GM11168 (cell line): ENCODE data around the gene KCNAB1.

Source experiments
- in situ Hi-C: fragments of 300-500 bp; cut with MboI; formaldehyde crosslinking; loops from one replicate; pipeline ENCODE4 v1.12.0; 2022; ENCODE audit warnings: low sequenced_read_pairs; ENCODE audit not compliant: unreplicated experiment

The KCNAB1 gene

GRCh38 chr3:156349111-156349510 lies 228.7 kb downstream of the KCNAB1 start:
- in situ Hi-C loops: no loop called here

- in situ Hi-C loops: no loop called here
Observed at GRCh38 chr3:156349978-156350377, 229.6 kb downstream of the KCNAB1 start.

GRCh38 chr3:156350781-156351180 lies 230.4 kb downstream of the KCNAB1 start:
- in situ Hi-C loops: no loop called here

GRCh38 chr3:156351783-156352182 lies 231.4 kb downstream of the KCNAB1 start:
- in situ Hi-C loops: no loop called here

DNA sequence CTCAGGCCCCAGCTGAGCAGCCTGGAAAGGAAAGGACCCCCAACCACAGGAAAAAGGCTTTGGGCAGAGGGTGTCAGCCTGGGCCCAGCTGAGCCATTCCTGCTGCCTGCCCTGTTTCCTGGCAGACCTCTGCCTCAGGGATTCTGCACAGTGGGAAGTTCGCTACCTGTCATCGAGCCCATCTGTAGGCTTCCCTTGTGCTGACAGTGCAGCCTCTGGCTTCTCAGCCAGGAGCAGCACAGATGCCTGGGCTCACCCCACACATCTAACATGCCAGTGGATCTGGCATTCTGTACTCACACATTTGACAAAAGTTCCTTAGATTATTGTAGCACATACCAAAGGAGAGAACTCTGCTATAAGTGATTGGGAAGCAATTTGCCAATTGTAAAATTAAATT lies 232.3 kb downstream of the KCNAB1 start:
- in situ Hi-C loops: no loop called here

DNA sequence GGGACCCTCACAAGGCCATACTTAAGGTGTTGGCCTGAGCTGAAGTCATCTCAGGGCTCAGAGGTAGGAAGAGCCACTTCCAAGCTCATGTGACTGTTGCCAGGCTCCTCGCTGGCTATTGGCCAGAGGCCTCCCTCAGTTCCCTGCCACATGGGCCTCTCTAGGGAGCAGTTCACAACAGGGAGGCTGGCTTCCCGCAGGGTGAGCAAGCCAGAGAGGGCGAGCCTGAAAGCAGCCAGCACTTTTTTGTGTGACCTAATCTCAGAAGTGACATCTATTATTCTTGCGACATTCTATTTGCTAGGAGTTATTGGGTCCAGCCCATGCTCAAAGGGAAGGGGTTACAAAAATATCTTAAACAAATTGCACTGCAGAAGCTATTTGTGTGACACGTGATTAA lies 233.2 kb downstream of the KCNAB1 start:
- in situ Hi-C loops: no loop called here

GRCh38 chr3:156356537-156357363 lies 236.4 kb downstream of the KCNAB1 start:
- in situ Hi-C loops: no loop called here

- in situ Hi-C loops: no loop called here
Observed at GRCh38 chr3:156358232-156358631, 237.9 kb downstream of the KCNAB1 start.

- in situ Hi-C loops: no loop called here
Observed at GRCh38 chr3:156359368-156359767, 239.0 kb downstream of the KCNAB1 start.

GRCh38 chr3:156360083-156360482 lies 239.7 kb downstream of the KCNAB1 start:
- in situ Hi-C loops: no loop called here

DNA sequence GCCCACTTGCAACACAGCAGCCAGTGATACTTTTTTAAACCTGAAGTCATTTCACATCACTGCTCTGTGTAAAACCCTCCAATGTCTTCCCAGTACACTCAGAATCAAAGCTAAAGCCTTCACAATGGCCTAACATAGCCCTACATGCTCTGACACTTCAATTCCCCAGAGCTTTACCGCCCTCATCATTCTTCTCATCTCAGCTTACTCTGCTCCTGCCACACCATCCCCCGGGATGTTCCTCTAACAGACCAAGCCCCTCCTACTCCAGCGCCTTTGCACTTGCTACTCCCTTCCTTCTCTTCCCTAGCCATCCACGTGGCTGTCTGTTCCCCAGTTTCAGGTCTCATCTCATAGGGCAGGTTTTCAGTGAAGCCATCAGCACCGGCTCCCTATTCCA lies 240.6 kb downstream of the KCNAB1 start:
- in situ Hi-C loops: no loop called here

DNA sequence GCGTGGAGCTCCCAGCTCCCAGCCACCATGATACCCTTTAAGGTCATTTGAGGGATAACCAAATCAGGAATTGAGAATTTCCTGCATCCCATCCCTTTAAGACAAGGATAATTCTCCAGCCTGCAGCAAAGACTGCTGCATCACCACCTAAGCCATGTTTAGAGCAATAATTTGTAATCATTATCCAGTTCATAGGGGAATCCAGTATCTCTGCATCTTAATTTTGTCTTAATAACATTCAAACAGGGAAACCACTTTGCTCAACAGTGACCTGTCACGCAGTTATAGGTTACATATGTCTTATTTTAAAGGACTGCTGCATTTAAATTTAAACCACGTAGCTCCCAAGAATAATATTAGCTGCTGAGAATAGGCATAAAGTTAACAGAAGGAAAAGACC lies 246.2 kb downstream of the KCNAB1 start:
- in situ Hi-C loops: no loop called here

GRCh38 chr3:156368189-156368588 lies 247.8 kb downstream of the KCNAB1 start:
- in situ Hi-C loops: no loop called here

GRCh38 chr3:156371701-156372100 lies 251.3 kb downstream of the KCNAB1 start:
- in situ Hi-C loops: no loop called here

DNA sequence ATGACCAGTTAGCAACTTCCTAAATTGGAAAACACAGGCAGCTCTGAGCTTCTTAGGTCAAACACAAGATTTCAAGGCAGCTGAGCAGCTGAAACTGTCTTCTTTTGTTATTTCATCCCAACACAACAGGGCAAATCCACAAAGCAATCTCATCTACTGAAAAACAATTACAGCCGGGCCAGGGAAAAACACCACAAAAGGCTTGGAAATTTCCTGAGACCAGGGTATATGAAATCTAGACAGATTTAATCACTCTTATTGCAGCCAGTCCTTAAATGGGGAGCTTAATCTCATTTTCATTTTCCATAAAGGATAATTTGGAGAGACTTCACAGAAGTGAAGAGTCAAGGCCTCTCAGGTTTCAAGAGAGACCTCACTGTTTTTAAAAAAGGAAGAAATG lies 252.7 kb downstream of the KCNAB1 start:
- in situ Hi-C loops: no loop called here

DNA sequence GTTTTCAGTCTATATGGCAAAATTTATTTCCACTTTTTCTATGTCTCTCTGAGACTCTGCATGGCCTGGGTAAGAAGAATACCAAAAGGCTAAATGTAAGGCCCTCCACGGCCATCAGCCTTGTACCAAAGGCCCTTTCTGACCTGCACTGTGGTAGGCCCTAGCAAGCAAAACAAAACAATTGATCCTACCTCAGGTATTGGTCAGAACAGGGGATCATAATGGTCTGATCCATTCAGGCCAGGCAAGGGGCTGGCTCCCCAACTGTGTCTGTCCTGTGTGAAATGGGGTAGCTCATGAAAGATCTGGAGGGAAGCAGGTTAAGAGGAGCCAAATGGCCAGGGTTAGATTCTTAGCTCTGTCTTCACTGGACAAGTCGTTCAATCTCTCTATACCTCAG lies 253.3 kb downstream of the KCNAB1 start:
- in situ Hi-C loops: no loop called here

DNA sequence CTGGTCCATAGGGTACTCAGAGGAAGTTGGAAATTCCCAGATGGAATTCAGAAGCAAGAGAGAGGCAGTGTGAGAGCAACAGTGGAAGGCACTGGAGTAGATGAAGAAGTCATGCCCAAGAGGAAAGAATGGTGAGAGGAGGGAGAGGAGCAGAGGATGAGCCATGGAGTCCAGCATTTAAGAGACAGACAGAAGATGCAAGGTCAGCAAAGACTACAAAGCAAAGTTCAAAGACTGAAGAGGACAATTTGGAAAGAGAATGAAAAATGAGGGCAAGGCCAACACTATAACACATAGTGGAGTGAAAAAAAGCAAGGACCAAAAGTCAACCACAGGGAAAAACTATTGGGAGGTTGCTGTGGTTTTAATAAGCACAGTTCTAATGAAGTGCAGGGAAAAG lies 255.8 kb downstream of the KCNAB1 start:
- in situ Hi-C loops: loop anchor here (5.0 kb wide), 1 partner anchor 224 kb away; no protein-coding TSS in a partner anchor

- in situ Hi-C loops: loop anchor here (5.0 kb wide), 1 partner anchor 225 kb away; no protein-coding TSS in a partner anchor
Observed at GRCh38 chr3:156377266-156377665, 256.9 kb downstream of the KCNAB1 start.

DNA sequence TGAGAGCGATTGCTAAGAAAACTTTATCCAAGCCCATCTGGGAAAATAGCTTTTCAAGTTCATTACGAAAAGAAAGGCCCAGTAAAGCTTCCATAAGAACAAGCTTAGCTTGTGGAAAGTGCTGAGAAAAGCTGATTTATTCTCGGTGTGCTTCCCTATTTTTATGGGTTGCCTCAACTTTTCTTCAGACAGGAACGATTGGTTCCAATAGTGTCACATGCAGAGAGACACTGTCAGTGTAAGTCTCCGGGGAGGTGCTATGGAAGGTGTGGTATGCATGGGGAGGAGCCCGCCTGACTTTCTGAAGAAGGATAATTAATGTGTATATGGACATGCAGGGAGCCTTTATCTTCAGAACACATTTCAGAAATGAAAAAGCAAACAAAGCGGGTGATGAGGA lies 257.3 kb downstream of the KCNAB1 start:
- in situ Hi-C loops: loop anchor here (5.0 kb wide), 1 partner anchor 225 kb away; no protein-coding TSS in a partner anchor

- in situ Hi-C loops: loop anchor here (5.0 kb wide), 1 partner anchor 227 kb away; no protein-coding TSS in a partner anchor
Observed at GRCh38 chr3:156378871-156379270, 258.5 kb downstream of the KCNAB1 start.

- in situ Hi-C loops: loop anchor here (5.0 kb wide), 1 partner anchor 227 kb away; no protein-coding TSS in a partner anchor
Observed at GRCh38 chr3:156379327-156379726, 258.9 kb downstream of the KCNAB1 start.

- in situ Hi-C loops: no loop called here
Observed at GRCh38 chr3:156381253-156381652, 260.9 kb downstream of the KCNAB1 start.
